WTC11 (cell line): ENCODE data around the gene TEX50. TPM values are rescaled to one million over a fixed set of nuclear protein-coding genes. Genes with fewer than 3 reads are reported as not detected.

Experiments
- ATAC-seq: fragments of 200-7000 bp; cut with Tn5 transposase; 2 replicates; pipeline ENCODE4 v1.10.0; 2021; ENCODE audit warnings: mild to moderate bottlenecking, moderate library complexity
- CTCF ChIA-PET: fragments of 300-600 bp; sonication (Branson Sonifier 250); formaldehyde crosslinking; loops from one replicate; lab custom pipeline; 2021; ENCODE audit warnings: antibody characterized with exemption; lab: Charles Lee
- POLR2A ChIA-PET: fragments of 350-600 bp; sonication (Branson Sonifier 250); formaldehyde crosslinking; loops from one replicate; lab custom pipeline; 2021; ENCODE audit warnings: antibody characterized with exemption; lab: Charles Lee
- DNase-seq: peaks from one replicate; pipeline ENCODE4 v3.0.0; 2021; ENCODE audit warnings: low spot score
- H3K27ac Mint-ChIP-seq: 2 replicates; pipeline ENCODE4 v1.8.0; 2021; ENCODE audit warnings: mixed read lengths
- H3K27me3 Mint-ChIP-seq: 2 replicates; pipeline ENCODE4 v1.8.0; 2021; ENCODE audit warnings: low read depth, mild to moderate bottlenecking, moderate library complexity, mixed read lengths
- H3K36me3 Mint-ChIP-seq: 2 replicates; pipeline ENCODE4 v1.8.0; 2021; ENCODE audit warnings: mixed read lengths
- H3K4me1 Mint-ChIP-seq: 2 replicates; pipeline ENCODE4 v1.8.0; 2022; ENCODE audit warnings: mixed read lengths
- H3K4me3 Mint-ChIP-seq: 2 replicates; pipeline ENCODE4 v1.8.0; 2021; ENCODE audit warnings: mild to moderate bottlenecking, moderate library complexity, mixed read lengths
- H3K9me3 Mint-ChIP-seq: 2 replicates; pipeline ENCODE4 v1.8.0; 2021; ENCODE audit warnings: mixed read lengths
- AR ChIP-seq: fragments of 250-450 bp; sonication (Bioruptor Pico); IDR thresholded peaks from 2 replicates; pipeline ENCODE4 v1.9.0; 2021; ENCODE audit warnings: mild to moderate bottlenecking
- ARID4B ChIP-seq: sonication (generic); formaldehyde crosslinking; IDR thresholded peaks from 2 replicates; pipeline ENCODE4 v1.8.0; 2023; ENCODE audit warnings: missing genetic modification reagents, mild to moderate bottlenecking, borderline replicate concordance
- ATF2 ChIP-seq: sonication (generic); formaldehyde crosslinking; IDR thresholded peaks from 2 replicates; pipeline ENCODE4 v1.8.1; 2022; ENCODE audit warnings: low read depth, missing genetic modification reagents, borderline replicate concordance
- E2F4 ChIP-seq: sonication (generic); formaldehyde crosslinking; IDR thresholded peaks from 2 replicates; pipeline ENCODE4 v1.8.1; 2022; ENCODE audit warnings: low read depth, mild to moderate bottlenecking, moderate library complexity, missing genetic modification reagents, borderline replicate concordance
- EMX1 ChIP-seq: fragments of 250-450 bp; sonication (Bioruptor Pico); IDR thresholded peaks from 2 replicates; pipeline ENCODE4 v1.8.0; 2021; ENCODE audit warnings: mild to moderate bottlenecking
- FOXK1 ChIP-seq: sonication (generic); formaldehyde crosslinking; IDR thresholded peaks from 2 replicates; pipeline ENCODE4 v1.8.0; 2022; ENCODE audit warnings: mild to moderate bottlenecking, moderate library complexity, missing genetic modification reagents
- FOXP4 ChIP-seq: sonication (generic); formaldehyde crosslinking; IDR thresholded peaks from 2 replicates; pipeline ENCODE4 v1.8.0; 2022; ENCODE audit warnings: mild to moderate bottlenecking, missing genetic modification reagents
- HMGA2 ChIP-seq: fragments of 250-450 bp; sonication (Bioruptor Pico); IDR thresholded peaks from 2 replicates; pipeline ENCODE4 v1.4.0; 2021; ENCODE audit warnings: mild to moderate bottlenecking, moderate library complexity
- JAZF1 ChIP-seq: fragments of 250-450 bp; sonication (Bioruptor Pico); IDR thresholded peaks from 2 replicates; pipeline ENCODE4 v1.9.0; 2021; ENCODE audit warnings: moderate library complexity, mild to moderate bottlenecking, inconsistent platforms
- MLX ChIP-seq: sonication (generic); formaldehyde crosslinking; IDR thresholded peaks from 2 replicates; pipeline ENCODE4 v1.8.1; 2023; ENCODE audit warnings: mild to moderate bottlenecking, missing genetic modification reagents, moderate library complexity
- MXD4 ChIP-seq: fragments of 250-450 bp; sonication (Bioruptor Pico); IDR thresholded peaks from 2 replicates; pipeline ENCODE4 v1.8.0; 2021; ENCODE audit warnings: mild to moderate bottlenecking, moderate library complexity, borderline replicate concordance
- NR1H2 ChIP-seq: sonication (generic); formaldehyde crosslinking; IDR thresholded peaks from 2 replicates; pipeline ENCODE4 v1.9.0; 2021; ENCODE audit warnings: mild to moderate bottlenecking, moderate library complexity, missing genetic modification reagents
- PRRX2 ChIP-seq: fragments of 250-450 bp; sonication (Bioruptor Pico); IDR thresholded peaks from 2 replicates; pipeline ENCODE4 v1.8.0; 2021; ENCODE audit warnings: mild to moderate bottlenecking
- SP1 ChIP-seq: sonication (generic); formaldehyde crosslinking; conservative IDR thresholded peaks from 2 replicates; pipeline ENCODE4 v1.8.1; 2022; ENCODE audit warnings: missing genetic modification reagents
- USF1 ChIP-seq: sonication (generic); formaldehyde crosslinking; IDR thresholded peaks from 2 replicates; pipeline ENCODE4 v1.8.0; 2022; ENCODE audit warnings: mild to moderate bottlenecking, missing genetic modification reagents
- ZBTB21 ChIP-seq: sonication (generic); formaldehyde crosslinking; IDR thresholded peaks from 2 replicates; pipeline ENCODE4 v1.8.1; 2023; ENCODE audit warnings: mild to moderate bottlenecking, missing genetic modification reagents, borderline replicate concordance
- ZNF121 ChIP-seq: sonication (generic); formaldehyde crosslinking; IDR thresholded peaks from 2 replicates; pipeline ENCODE4 v1.8.0; 2023; ENCODE audit warnings: missing genetic modification reagents
- ZNF219 ChIP-seq: sonication (generic); formaldehyde crosslinking; IDR thresholded peaks from 2 replicates; pipeline ENCODE4 v1.8.0; 2023; ENCODE audit warnings: missing genetic modification reagents, mild to moderate bottlenecking, borderline replicate concordance
- ZNF317 ChIP-seq: sonication (generic); formaldehyde crosslinking; IDR thresholded peaks from 2 replicates; pipeline ENCODE4 v1.8.1; 2023; ENCODE audit warnings: low read depth, mild to moderate bottlenecking, moderate library complexity, missing genetic modification reagents, borderline replicate concordance
- ZNF416 ChIP-seq: fragments of 250-450 bp; sonication (Bioruptor Pico); IDR thresholded peaks from 2 replicates; pipeline ENCODE4 v1.9.0; 2021; ENCODE audit warnings: mild to moderate bottlenecking, inconsistent platforms
- total RNA-seq: library from RNA; stranded (reverse); gene quantifications from 3 replicates; pipeline ENCODE4 v1.2.3, GENCODE V29; 2021

TEX50 gene
- total RNA-seq, 1 experiment from 2014 or later = not detected

- no peaks in the 10 kb centered on the region; the same call in 1 of the 2 replicates for H3K27me3 Mint-ChIP-seq
- H3K4me1 Mint-ChIP-seq = no peaks in the 10 kb centered on the region
- H3K4me3 Mint-ChIP-seq = no peak within 1 kb of the TSS
- POLR2A ChIA-PET = no interaction called here
- H3K9me3 Mint-ChIP-seq = peaks cover 26% of the 10 kb centered on the region
- CTCF ChIA-PET = no interaction called here
- ATAC-seq = no peak
- DNase-seq = no peak
- H3K27ac Mint-ChIP-seq = no peak within 1 kb of the TSS
- peaks cover 3% of the 10 kb centered on the region for H3K36me3 Mint-ChIP-seq
- TF ChIP-seq E2F4 (no peak), ZNF219 (CRISPR knock-in tag) (no peak), PRRX2 (CRISPR knock-in tag) (no peak), ZNF121 (no peak), ZNF416 (CRISPR knock-in tag) (no peak), MLX (no peak), HMGA2 (no peak), MXD4 (CRISPR knock-in tag) (no peak), ZBTB21 (CRISPR knock-in tag) (no peak), NR1H2 (CRISPR knock-in tag) (no peak), EMX1 (CRISPR knock-in tag) (no peak), ZNF317 (CRISPR knock-in tag) (no peak), JAZF1 (no peak), FOXK1 (no peak), SP1 (no peak), FOXP4 (CRISPR knock-in tag) (no peak), AR (no peak), ATF2 (CRISPR knock-in tag) (no peak), ARID4B (CRISPR knock-in tag) (no peak), USF1 (CRISPR knock-in tag) (no peak)
These were observed 32.0 kb upstream of the TEX50 start, which contains the start of gene SLC9C2 for GRCh38 chr1:173603056-173603591. Gene SLC9C2, minus strand, starts transcription at chr1:173603072. Its CDS starts 1,296 bp downstream, at chr1:173601776.
